ENCODE measurements around the gene KIRREL3. TPM values are rescaled to one million over a fixed set of nuclear protein-coding genes. Genes with fewer than 3 reads are reported as not detected.

Gene KIRREL3
- total RNA-seq, 1 experiment from 2014 or later: 0.44 TPM

- H3K9me2 ChIP-seq (replicated peaks; ENCODE audit: low read length): no peaks in the 10 kb centered on the region
- no TSS peak for BruUV-seq (replicated peaks)
- intact Hi-C loops (cut with micrococcal nuclease): no loop called here
- H3K79me2 ChIP-seq (ENCODE audit: low read length): no peaks in the 10 kb centered on the region
- no peaks in the 10 kb centered on the region for H3K36me3 ChIP-seq (ENCODE audit: low read depth, low read length)
- no peak overlapping the region for H2AFZ ChIP-seq (ENCODE audit: low read length)
- H3K27ac ChIP-seq (ENCODE audit: low read length): no peak overlapping the region
- H3K27me3 ChIP-seq (ENCODE audit: low read length): peaks cover 98% of the 10 kb centered on the region
- no peaks in the 10 kb centered on the region for H3F3A ChIP-seq (ENCODE audit: low read length, unreplicated experiment)
- H3K4me1 ChIP-seq (ENCODE audit: insufficient read depth, low read length): no peaks in the 10 kb centered on the region
- CTCF ChIA-PET: no interaction called here
- no peak overlapping the region for H3K4me2 ChIP-seq (ENCODE audit: low read length)
- ATAC-seq (no peak), DNase-seq (no peak)
- no peaks in the 10 kb centered on the region for H4K20me1 ChIP-seq (ENCODE audit: low read length)
- TF ChIP-seq CTCF (conservative IDR thresholded peaks at IDR 0.05; ENCODE audit: low read depth, low read length): no peak
- TF ChIP-seq EZH2 (IDR thresholded peaks at IDR 0.05; ENCODE audit: low read length, unreplicated experiment): no peak
- TF ChIP-seq EZH2phosphoT487 (IDR thresholded peaks at IDR 0.05; ENCODE audit: borderline replicate concordance, low read length): no peak
- no peak overlapping the region for H3K4me3 ChIP-seq (ENCODE audit: low read length)
- H3K9me3 ChIP-seq (ENCODE audit: low read length): no peaks in the 10 kb centered on the region
- POLR2A ChIA-PET (ENCODE audit: unreplicated experiment): no interaction called here
- H3K9ac ChIP-seq (ENCODE audit: low read length): no peak overlapping the region
These were observed 485.1 kb downstream of the KIRREL3 start for GRCh38 chr11:126515501-126515900.

GRCh38 chr11:126514061-126514693 is 486.4 kb downstream of the KIRREL3 start:
- no peak for DNase-seq
- peaks cover 95% of the 10 kb centered on the region for H3K27me3 ChIP-seq (ENCODE audit: low read length)
- no peak overlapping the region for H3K9ac ChIP-seq (ENCODE audit: low read length)
- no peak overlapping the region for H3K27ac ChIP-seq (ENCODE audit: low read length)
- no peaks in the 10 kb centered on the region for H4K20me1 ChIP-seq (ENCODE audit: low read length)
- no peak for TF ChIP-seq CTCF (conservative IDR thresholded peaks at IDR 0.05; ENCODE audit: low read depth, low read length)
- no peak for TF ChIP-seq EZH2phosphoT487 (IDR thresholded peaks at IDR 0.05; ENCODE audit: borderline replicate concordance, low read length)
- no peak for TF ChIP-seq EZH2 (IDR thresholded peaks at IDR 0.05; ENCODE audit: low read length, unreplicated experiment)
- intact Hi-C loops (cut with micrococcal nuclease): no loop called here
- no peaks in the 10 kb centered on the region for H3F3A ChIP-seq (ENCODE audit: low read length, unreplicated experiment)
- H2AFZ ChIP-seq (ENCODE audit: low read length): no peak overlapping the region
- ChIA-PET CTCF (no interaction called here), POLR2A (ENCODE audit: unreplicated experiment) (no interaction called here)
- no peaks in the 10 kb centered on the region for H3K4me1 ChIP-seq (ENCODE audit: insufficient read depth, low read length)
- H3K9me3 ChIP-seq (ENCODE audit: low read length): no peaks in the 10 kb centered on the region
- H3K9me2 ChIP-seq (replicated peaks; ENCODE audit: low read length): no peaks in the 10 kb centered on the region
- no peaks in the 10 kb centered on the region for H3K36me3 ChIP-seq (ENCODE audit: low read depth, low read length)
- no TSS peak for BruUV-seq (replicated peaks)
- ATAC-seq: no peak
- no peak overlapping the region for H3K4me2 ChIP-seq (ENCODE audit: low read length)
- no peak overlapping the region for H3K4me3 ChIP-seq (ENCODE audit: low read length)
- H3K79me2 ChIP-seq (ENCODE audit: low read length): no peaks in the 10 kb centered on the region

Data from PC-3 (cell line).